ENCODE measurements around the gene IDNK. TPM values are rescaled to one million over a fixed set of nuclear protein-coding genes. Genes with fewer than 3 reads are reported as not detected.
A peak's percentile ranks its signal among the peaks of the same experiment; 100 is the strongest.
"Not testable (repeated sequence)": the region's sequence is repeated elsewhere in the genome, so short reads cannot be mapped to it uniquely, and the experiment has no call there.

Gene IDNK
- total RNA-seq (2014; rRNA removed; shearing (Covaris generic)), result 11.5 and 14.1 TPM in 2 replicates

DNA sequence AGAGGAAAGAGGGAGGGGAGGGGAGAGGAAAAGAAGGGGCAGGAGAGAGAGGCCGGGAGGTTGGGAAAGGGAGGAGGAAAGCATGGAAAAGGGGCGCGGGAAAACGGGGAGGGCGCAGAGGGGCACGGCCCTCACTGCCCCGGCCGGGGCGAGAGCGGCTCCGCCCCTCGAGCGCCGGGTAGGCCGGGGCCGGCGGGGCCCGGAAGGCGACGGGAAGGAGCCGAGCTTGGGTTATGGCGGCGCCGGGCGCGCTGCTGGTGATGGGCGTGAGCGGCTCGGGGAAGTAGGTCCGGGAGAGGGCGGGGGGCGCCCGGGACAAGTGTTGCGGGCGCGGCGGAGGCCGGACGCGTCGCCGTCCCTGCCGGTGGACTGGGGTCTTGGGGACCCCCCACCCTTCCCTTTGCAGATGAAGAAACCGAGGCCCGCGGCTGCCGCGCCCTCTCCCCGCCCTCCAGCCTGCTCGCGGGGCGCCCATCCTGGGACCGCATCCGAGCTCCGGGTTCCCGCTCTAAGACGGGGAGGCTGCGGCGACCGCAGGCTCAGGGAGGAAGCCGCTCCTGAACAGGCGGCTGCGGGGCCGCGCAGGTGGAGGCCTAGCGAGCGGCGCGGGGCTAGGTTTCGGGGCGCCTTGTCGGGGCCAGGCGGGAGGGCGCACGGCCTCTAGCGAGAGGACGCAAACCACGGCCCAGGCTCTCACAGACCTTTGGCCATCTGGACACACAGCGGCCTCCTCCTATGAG, at the start of gene IDNK:
Gene IDNK (plus strand): TSS at position 205 of the 740 bp plus-strand sequence. CDS start 29 bp downstream, at position 234.
- peak; percentile 81 for DNase-seq (ENCODE audit: low spot score)

DNA sequence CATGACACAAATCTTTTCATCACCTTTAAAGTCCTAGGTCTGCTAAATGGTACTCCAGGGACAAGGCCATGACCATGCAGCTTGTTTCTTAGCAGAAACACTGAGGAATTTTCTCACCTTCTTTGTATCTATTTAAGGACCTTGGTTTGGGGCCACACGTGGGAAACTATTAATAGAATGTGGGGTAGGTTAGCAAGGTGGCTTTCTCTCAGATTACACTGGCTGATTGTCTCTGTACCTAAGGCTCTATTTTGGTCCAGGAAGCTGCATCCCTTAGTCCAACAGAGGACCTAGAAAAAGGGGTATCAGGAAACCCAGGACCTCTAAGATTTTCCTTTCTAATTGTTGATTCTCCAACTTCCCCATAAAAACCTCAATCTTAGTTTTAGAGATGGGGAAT, 48.5 kb upstream of the IDNK start:
- no peak for DNase-seq (ENCODE audit: low spot score)

DNA sequence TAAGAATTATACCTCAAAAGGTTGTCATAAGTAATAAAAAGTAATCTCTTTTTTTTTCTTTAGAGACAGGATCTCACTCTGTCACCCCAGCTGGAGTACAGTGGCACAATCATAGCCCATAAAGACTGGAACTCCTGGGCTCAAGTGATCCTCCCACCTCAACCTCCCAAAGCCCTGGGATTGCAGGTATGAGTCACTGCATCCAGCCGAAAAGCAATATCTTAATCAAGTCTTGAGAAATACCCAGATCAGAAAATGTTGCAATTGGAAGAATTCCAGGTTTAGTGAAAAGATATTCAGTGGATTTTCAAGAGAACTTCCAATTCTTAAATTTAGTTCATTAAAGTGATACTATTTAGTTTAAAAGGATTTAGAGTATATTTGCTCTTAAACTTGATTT, 40.9 kb upstream of the IDNK start:
- no peak for DNase-seq (ENCODE audit: low spot score)

DNA sequence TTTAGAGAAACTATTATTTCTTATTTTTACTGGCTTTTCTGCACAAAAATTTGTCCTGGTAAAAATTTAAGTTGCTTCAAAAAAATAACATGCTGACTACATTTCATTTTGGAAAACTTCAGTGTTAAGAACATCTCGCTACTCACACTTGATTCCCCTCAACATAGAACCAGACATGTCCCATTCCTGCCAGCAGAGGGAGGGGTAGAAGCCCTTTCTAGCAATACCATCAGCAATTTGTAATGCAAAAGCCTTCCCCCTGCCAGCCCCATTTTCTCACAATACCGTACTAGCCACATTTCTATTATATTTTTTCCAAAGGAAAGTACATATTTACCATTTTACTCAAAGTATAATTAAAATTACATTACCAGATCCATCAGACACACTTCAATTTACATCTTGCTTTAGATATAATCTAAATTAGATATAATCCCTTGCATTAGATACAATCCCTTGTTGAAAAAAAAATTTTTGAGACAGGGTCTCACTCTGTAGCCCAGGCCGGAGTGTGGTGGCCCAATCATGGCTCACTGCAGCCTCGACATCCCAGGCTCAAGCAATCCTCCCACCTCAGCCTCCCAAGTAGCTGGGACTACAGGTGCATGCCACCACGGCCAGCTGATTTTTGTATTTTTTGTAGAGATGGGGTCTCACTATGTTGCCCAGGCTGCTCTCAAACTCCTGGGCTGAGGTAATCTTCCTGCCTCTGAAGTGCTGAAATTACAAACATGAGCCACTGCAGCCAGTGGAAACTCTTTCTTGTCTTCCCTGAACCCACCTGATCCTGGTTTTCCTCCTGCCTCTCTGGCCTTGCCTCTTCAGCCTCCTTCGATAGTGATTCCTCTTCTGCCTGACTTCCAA, 39.6 kb upstream of the IDNK start:
- peak; percentile 69 for DNase-seq (ENCODE audit: low spot score)

DNA sequence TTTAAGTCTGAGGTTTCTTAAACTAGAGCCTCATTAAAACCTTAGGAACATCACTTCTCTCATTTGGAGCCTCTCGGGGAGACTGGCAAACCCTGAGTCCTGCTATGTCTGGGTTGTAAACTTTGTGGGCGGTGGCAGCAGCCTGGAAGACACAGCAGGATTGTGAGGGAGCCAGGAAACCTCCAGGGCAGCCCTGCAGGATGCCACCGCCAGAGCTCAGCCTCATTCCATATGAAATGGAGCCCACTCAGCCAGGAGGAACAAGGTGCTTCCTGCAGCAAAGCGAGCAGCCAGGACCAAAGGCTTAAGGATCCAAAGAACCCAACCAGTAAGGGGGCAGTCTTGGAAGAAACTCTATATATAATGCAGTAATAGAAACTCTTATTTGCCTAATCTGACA, 37.9 kb upstream of the IDNK start:
- no peak for DNase-seq (ENCODE audit: low spot score)

DNA sequence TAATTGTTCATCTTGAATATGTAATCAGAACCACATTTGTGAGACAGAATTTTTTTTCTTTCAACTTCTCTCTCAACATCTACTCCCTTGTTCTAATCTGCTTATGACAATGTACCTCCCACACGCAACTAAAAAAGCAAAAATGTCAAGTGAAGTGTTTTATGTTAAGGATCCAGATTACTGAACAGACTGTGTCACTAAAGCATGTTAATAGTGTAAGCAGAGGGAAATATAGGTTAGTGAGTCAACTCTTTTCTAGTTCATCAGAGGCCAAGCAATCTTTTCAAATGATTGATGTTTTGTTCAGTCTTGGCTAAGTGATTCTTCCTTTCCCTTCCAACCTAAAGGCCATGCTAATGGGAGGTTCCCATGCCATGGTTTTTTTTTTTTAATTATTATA, 34.7 kb upstream of the IDNK start:
- no peak for DNase-seq (ENCODE audit: low spot score)

DNA sequence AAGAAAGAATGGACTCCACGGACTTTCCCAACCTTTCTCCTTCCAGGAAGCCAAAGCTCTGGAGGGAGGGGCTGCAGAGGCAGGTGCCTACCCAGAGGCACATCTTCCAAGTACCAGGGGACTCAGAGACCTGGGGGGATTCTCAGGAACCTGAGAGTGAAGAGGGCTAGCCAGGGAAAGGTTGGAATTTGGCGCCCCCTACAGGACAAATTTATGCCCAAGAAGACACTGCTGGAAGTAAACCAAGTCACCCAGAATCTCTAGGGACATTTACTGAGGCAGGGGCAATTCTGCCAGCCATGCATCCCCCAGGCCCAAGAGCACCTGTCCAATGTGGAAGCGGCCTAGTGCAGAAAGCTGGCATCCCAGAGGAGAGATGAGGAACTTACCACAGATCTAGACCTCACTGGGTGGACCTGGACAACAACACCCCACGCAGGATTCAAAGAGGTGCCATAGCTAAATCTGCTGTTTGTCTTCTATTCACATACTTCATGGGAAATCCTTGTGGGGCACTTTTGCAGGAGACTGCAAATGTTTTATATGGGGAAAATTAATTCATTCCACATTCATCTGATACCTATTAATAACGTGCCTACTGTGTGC, 25.9 kb upstream of the IDNK start:
- peak; percentile 53 for DNase-seq (ENCODE audit: low spot score)

DNA sequence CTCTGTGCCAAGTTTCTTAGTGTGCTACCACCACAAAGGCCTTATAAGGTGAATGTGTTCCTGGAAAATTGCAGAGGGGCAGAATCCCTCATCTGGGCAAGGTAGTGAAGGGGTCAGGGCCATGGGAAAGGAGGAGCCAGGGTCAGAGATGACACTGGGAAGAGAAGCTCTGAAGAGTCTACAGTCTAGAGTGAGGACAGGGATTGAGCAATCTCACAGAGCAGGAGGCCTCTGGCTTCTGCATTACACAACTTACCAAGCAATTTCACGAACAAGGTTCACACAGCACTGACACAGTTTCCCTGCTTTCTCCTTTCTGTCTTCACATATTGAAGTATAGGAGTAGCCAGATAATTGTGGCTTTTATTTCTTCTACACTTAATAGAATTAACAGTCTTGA, 24.5 kb upstream of the IDNK start:
- DNase-seq (ENCODE audit: low spot score), result no peak

DNA sequence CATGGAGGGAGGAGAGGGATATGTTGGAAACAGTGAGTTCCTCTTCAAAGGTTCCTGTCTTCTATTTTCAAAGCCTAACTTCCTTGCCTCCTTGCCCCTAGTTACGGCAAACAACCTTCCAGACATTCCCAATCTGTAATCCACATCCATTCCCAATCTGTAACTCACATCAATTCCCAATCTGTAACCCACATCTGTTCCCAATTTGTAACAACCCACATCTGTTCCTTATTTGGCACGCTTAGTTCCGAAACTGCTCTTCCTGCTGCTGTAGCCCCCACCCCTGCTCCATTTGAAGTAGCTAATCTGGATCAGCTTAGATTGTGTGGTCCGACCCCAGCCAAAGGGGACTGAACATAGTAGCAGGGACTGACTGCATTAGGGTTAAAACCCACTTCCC, 23.9 kb upstream of the IDNK start:
- no peak for DNase-seq (ENCODE audit: low spot score)

DNA sequence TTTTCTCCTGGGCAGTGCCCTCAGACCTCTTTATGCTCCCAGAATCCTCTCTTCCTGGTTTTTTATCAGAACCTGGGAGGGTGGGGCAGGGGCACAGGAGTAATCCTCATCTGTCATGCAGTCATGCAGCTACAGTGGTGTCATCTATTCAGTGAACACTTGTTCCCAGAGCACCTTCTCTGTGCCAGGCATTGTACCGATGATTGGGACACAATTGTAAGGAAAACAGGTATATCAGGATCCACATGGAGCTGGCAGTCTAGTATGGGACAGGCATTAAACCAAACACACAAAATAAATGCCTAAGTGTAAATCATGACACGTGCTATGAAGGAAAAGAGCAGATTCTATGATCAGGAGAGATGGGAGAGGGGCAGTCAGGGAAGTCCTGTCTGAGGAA, 21.5 kb upstream of the IDNK start:
- no peak for DNase-seq (ENCODE audit: low spot score)

DNA sequence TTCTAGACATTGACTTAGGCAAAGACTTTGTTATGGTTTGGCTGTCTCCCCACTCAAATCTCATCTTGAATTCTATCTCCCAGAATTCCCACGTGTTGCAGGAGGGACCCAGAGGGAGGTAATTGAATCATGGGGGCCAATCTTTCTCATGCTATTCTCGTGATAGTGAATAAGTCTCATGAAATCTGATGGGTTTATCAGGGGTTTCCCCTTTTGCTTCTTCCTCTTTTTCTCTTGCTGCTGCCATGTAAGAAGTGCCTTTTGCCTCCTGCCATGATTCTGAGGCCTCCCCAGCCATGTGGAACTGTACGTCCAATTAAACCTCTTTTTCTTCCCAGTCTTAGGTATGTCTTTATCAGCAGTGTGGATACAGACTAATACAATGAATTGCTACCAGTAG, 15.3 kb upstream of the IDNK start:
- DNase-seq (ENCODE audit: low spot score), result not testable (repeated sequence)

DNA sequence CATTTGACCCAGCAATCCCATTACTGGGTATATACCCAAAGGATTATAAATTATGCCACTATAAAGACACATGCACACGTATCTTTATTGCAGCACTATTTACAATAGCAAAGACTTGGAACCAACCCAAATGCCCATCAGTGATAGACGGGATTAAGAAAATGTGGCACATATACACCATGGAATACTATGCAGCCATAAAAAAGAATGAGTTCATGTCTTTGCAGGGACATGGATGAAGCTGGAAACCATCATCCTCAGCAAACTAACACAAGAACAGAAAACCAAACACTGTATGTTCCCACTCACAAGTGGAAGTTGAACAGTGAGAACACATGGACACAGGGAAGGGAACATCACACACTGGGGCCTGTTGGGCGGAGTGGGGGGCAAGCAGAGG, 9.6 kb upstream of the IDNK start:
- not testable (repeated sequence) for DNase-seq (ENCODE audit: low spot score)

DNA sequence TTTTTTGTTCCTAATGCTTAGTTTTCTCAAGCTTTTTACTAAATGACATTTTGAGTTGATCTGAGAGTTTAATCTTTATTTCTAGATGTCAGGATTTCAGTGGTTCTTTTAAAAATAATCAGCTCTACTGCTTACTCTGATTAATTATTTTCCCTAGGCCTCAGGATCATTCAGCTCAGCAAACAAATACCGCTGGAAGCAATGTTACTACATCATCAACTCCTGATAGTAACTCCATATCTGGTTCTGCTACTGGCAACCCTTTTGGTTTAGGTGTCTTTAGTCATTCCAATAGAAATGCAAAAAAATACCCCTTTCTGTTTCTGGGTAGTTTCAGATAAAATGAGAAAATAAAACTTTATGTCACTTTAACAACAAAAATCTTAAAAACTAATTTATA, 5.6 kb upstream of the IDNK start:
- no peak for DNase-seq (ENCODE audit: low spot score)

DNA sequence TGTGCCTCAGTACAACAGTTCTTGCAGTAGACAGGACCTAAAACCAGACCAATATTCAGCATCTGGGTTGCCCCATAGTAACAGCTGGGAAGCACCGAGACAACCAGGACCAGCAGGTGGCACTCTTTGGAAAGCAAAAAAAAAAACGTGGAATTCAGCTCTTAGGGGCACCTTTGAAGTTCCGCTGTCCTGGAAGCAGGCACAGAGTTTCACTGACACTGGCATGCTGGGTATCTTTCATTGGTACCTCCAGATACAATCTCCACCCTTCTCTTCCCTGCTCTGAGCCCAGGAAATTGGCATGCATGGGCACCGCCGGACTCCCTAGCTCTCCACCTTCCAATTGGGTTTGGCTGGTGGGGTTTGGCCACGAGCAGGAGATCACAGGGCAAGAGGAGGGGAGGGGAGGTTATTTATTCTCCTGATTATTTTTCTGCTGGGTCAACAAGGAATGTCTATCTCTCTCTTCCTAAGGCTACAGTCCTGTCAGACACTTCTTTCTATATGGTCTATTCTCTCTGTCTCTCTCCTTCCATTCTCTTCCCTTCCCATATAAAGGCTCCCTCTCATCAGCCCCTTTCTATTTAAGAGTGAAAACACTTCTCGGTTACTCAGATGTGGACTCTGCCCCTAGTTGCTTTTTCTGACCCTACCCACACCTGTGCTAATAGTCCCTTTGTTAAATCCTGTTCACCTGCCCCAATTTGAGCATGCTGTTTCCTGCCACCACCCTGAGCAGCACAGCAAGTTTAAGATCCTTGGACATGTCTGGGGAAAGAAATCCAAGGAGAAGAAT, 1.9 kb upstream of the IDNK start:
- peak; percentile 64 for DNase-seq (ENCODE audit: low spot score)

DNA sequence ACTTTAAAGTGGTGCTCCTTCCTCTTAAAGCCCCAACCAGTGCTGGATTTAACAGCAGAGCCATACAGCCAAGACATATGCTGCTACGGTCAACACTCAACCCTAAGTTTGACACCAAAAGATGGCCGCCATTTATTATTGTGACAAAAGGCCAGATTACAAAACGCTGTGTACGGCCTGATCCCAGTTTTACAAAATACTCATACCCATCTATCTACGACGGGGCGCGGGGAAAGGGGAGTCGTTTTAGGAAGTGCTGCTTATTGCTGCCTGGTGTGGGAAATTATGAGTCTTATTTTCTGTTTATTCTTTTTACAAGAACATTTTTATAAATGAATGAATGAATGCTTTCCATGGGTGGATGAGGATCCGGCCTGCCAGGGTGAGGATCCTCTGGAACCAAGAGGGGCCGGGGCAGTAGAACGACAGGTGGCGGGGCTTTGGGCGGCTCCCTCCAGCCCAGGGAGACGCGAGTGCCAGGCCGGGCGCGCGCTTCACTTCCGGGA, 457 bp upstream of the IDNK start:
- no peak for DNase-seq (ENCODE audit: low spot score)

DNA sequence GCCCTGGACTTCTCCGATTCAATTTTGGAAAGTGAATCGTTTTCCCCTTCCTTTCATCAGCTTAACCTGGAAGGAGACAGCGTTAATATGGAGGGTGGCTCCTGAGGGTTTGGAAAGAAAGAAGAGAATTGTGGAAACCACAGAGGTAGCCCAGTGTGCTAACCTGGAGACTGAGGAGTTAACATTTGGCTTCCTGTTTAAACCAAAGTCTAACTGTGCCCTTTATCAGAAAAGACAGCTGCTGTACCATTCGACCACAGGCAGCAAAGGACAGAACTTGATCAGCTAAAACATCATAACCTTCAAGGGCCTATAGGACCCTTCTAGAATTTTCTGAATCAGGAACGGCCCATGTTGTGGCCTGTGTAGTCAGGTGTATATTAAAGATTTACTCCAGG, 735 bp downstream of the IDNK start:
- DNase-seq (ENCODE audit: low spot score), result no peak

DNA sequence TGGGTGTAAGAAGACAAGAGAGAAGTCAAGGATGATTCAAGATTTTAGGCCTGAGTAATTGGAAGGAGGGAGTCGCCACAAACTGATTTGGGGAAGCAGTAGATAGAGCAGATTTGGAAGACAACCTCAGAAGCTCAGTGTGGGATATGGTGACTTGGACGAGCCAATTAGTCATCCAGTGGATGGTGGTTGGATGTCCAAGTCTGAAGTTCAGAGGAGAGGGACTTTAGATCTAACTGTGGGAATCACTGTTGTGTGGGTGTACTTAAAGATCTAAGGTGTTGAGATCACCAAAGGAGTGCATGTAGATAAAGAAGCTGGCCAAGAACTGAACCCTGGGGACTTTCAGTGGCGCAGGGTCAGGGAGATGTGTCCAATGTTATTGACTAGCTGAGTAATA, 2.2 kb downstream of the IDNK start:
- DNase-seq (ENCODE audit: low spot score), result no peak

DNA sequence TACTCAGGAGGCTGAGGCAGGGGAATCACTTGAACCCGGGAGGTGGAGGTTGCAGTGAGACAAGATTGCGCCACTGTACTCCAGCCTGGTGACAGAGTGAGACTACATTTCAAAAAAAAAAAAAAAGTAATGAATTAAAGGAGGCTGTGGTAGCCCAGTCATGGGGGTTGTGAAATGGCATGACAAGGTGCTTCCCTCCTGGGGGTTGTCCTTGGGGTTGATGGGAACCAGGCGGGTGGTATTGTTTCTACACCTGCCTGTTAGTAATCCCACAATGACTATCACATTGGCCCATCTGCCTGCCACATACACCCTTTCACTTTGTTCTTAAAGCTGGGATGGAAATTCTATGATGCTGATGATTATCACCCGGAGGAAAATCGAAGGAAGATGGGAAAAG, 5.6 kb downstream of the IDNK start:
- DNase-seq (ENCODE audit: low spot score), result no peak

DNA sequence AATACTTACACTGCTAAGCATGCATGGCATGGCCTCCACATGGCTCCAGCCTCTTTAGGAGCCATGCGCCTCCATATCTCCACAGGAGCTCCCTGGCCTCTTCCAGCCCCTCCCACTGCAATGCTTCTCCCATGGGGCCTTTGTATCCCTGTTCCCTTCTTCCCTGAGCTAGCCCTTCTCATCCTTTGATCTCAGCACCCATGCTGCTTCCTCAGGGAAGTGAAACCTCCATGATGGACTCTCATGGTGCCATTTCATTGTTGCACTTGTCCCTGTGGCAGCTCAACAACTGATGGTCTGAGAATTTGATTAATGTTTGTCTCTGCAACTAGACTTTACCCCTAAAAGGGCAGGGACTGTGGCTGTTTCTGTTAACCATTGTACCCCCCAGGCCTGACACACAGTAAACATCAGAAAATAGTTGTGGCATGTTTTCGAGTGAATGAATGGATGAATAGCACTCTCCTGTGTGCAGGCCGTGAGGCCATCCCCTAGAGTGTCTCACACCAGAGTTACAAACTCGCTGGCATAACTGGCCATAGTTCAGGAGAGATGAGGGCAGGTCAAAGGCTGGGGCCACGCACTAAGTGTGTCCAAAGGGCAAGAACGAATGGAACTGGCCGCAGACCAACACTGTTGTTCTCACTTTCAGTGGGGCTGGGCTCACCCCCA, 6.6 kb downstream of the IDNK start:
- DNase-seq (ENCODE audit: low spot score), result no peak

DNA sequence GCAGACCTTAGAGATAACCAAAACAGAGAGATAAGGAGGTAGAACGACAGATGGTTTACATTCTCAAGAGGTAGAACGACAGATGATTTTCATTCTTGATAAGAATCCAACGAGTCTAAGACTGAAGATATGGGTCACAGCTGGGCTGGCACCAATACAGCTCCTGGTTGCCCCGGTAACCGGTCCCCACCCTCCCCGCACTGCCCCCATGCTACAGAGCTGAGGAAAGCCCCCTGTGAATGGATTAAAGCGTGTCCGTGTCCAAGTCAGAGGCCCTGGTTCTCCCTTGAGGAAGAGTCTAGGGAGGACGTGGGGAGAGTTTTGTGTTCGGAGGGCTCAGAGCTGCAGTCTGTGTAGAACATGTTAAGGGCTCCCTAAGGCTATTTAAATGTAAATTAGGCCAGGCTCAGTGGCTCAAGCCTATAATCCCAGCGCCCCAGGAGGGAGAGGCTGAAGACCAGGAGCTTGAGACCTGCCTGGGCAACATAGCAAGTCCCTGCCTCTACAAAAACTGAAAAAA, 8.1 kb downstream of the IDNK start:
- no peak for DNase-seq (ENCODE audit: low spot score)

DNA sequence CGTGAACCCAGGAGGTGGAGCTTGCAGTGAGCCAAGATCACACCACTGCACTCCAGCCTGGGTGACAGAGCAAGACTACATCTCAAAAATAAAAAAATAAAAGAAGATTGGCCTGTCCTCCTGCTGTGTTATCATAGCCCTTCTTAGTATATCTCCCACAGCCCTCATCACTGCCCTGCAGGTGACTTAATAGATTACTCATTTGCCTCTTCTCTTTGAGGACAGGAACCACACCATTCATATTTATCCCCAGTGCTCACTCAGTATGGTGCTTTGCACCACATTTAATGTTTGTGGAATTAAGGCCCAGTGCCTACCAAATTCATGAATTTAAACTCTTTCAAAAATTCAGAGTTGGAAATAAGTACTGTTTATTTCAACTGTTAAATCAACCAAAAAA, 10.3 kb downstream of the IDNK start:
- DNase-seq (ENCODE audit: low spot score), result no peak
